ENCODE results near the gene PMP22. TPM values are rescaled to one million over a fixed set of nuclear protein-coding genes. Genes with fewer than 3 reads are reported as not detected.
A peak's percentile ranks its signal among the peaks of the same experiment; 100 is the strongest.
"Not testable (repeated sequence)": the region's sequence is repeated elsewhere in the genome, so short reads cannot be mapped to it uniquely, and the experiment has no call there.

PMP22 gene
- total RNA-seq, 1 donor from 2014 or later = 12.0 TPM

- DNase-seq = no peak
Observed at GRCh38 chr17:15250135-15250860, 14.8 kb downstream of the PMP22 start.

- no peak for DNase-seq
Observed at GRCh38 chr17:15249487-15249886, 15.6 kb downstream of the PMP22 start.

GRCh38 chr17:15247891-15248529 lies 17.1 kb downstream of the PMP22 start:
- no peak for DNase-seq

- DNase-seq = no peak
Observed at GRCh38 chr17:15245054-15245453, 20.1 kb downstream of the PMP22 start.

- DNase-seq = no peak
Observed at GRCh38 chr17:15240644-15241043, 24.5 kb downstream of the PMP22 start.

- no peak for DNase-seq
Observed at GRCh38 chr17:15239491-15239890, 25.6 kb downstream of the PMP22 start.

GRCh38 chr17:15238676-15239422 lies 26.3 kb downstream of the PMP22 start:
- DNase-seq = no peak

GRCh38 chr17:15238057-15238456 lies 27.1 kb downstream of the PMP22 start:
- DNase-seq = no peak

- no peak for DNase-seq
Observed at GRCh38 chr17:15237106-15237425, 28.1 kb downstream of the PMP22 start.

GRCh38 chr17:15236281-15237105 lies 28.6 kb downstream of the PMP22 start:
- no peak for DNase-seq

GRCh38 chr17:15233971-15234370 lies 31.2 kb downstream of the PMP22 start:
- DNase-seq = no peak

- DNase-seq = no peak
Observed at GRCh38 chr17:15233022-15233805, 31.9 kb downstream of the PMP22 start.

- DNase-seq = no peak
Observed at GRCh38 chr17:15232517-15232915, 32.6 kb downstream of the PMP22 start.

- DNase-seq = peak; percentile 51
Observed at GRCh38 chr17:15231851-15232516, 33.1 kb downstream of the PMP22 start.

GRCh38 chr17:15230866-15231265 lies 34.3 kb downstream of the PMP22 start:
- DNase-seq = no peak

GRCh38 chr17:15221827-15222226 lies 43.3 kb downstream of the PMP22 start:
- DNase-seq = not testable (repeated sequence)

- DNase-seq = no peak
Observed at GRCh38 chr17:15220785-15221184, 44.3 kb downstream of the PMP22 start.

GRCh38 chr17:15216481-15216880 lies 48.6 kb downstream of the PMP22 start:
- DNase-seq = no peak

GRCh38 chr17:15213381-15214087 lies 51.6 kb downstream of the PMP22 start:
- DNase-seq = no peak

- no peak for DNase-seq
Observed at GRCh38 chr17:15210247-15210646, 54.9 kb downstream of the PMP22 start.

- DNase-seq = not testable (repeated sequence)
Observed at GRCh38 chr17:15203062-15203461, 62.1 kb downstream of the PMP22 start.

All from occipital lobe (tissue), 2 donors.